Activated CD4-positive, alpha-beta memory T cell treated with anti-CD3 and anti-CD28 coated beads for 36 hours (primary cell): ENCODE results near the gene GJA9. TPM values are rescaled to one million over a fixed set of nuclear protein-coding genes. Genes with fewer than 3 reads are reported as not detected.

Experiments
- CTCF ChIA-PET: fragments of 350-600 bp; sonication (Branson Sonifier 250); formaldehyde crosslinking; loops from one replicate; lab custom pipeline; 2021; ENCODE audit warnings: antibody characterized with exemption, inconsistent platforms; lab: Charles Lee
- POLR2A ChIA-PET: fragments of 350-600 bp; sonication (Branson Sonifier 250); formaldehyde crosslinking; loops from one replicate; lab custom pipeline; 2021; ENCODE audit warnings: antibody characterized with exemption; lab: Charles Lee
- DNase-seq: peaks from one replicate; pipeline ENCODE4 v3.0.0-alpha.2; 2020
- H3K27ac Mint-ChIP-seq: one replicate; pipeline ENCODE4 v1.8.0; 2021; ENCODE audit warnings: mixed read lengths
- H3K27me3 Mint-ChIP-seq: one replicate; pipeline ENCODE4 v1.8.0; 2021; ENCODE audit warnings: mixed read lengths
- H3K36me3 Mint-ChIP-seq: one replicate; pipeline ENCODE4 v1.8.0; 2021; ENCODE audit warnings: mixed read lengths
- H3K4me1 Mint-ChIP-seq: one replicate; pipeline ENCODE4 v1.8.0; 2021; ENCODE audit warnings: low read depth, mixed read lengths
- H3K4me3 Mint-ChIP-seq: one replicate; pipeline ENCODE4 v1.8.0; 2021; ENCODE audit warnings: mild to moderate bottlenecking, mixed read lengths
- H3K9me3 Mint-ChIP-seq: one replicate; pipeline ENCODE4 v1.8.0; 2021; ENCODE audit warnings: mixed read lengths
- intact Hi-C: fragments of 100-400 bp; cut with micrococcal nuclease; formaldehyde crosslinking; loops from one replicate; pipeline ENCODE4 v1.15.1; 2023
- total RNA-seq, 2 experiments: library from RNA; stranded (reverse); gene quantifications; one replicate each; pipeline ENCODE4 v1.2.3, GENCODE V29; 2021

Gene GJA9
- total RNA-seq, 2 experiments from 2014 or later: not detected

GRCh38 chr1:38826886-38827285, 54.5 kb downstream of the GJA9 start:
- Mint-ChIP-seq H3K36me3 (no peaks in the 10 kb centered on the region), H3K27me3 (peaks cover 32% of the 10 kb centered on the region), H3K4me1 (no peaks in the 10 kb centered on the region), H3K4me3 (no peak overlapping the region), H3K27ac (no peak overlapping the region), H3K9me3 (no peaks in the 10 kb centered on the region)
- ChIA-PET CTCF (interaction anchor here (0.9 kb wide), 1 partner anchor 9 kb away, joined by 4 read pairs; no protein-coding TSS in a partner anchor), POLR2A (no interaction called here)
- no peak for DNase-seq
- intact Hi-C loops: no loop called here

DNA sequence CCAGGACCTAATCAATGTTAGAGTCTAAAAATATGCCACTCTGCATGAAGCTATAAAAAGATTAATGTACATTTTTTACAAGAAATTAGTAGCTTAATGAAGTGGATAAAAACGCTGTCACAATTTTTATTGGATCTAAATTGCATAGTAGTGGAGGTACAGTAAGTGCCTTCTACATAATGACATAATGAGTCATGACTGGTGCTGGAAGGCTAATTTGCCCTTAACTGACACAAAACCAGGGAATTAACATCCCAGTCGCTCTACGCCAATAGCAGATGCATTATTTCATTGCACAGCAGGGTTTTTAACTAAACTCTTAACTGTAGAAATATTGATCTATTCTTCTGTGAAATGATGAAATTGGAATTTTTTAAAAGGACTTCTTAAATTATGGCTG, 55.1 kb downstream of the GJA9 start:
- no peak overlapping the region for H3K27ac Mint-ChIP-seq
- intact Hi-C loops: no loop called here
- H3K9me3 Mint-ChIP-seq: no peaks in the 10 kb centered on the region
- CTCF ChIA-PET: no interaction called here
- H3K36me3 Mint-ChIP-seq: no peaks in the 10 kb centered on the region
- POLR2A ChIA-PET: no interaction called here
- no peak for DNase-seq
- no peak overlapping the region for H3K4me3 Mint-ChIP-seq
- peaks cover 33% of the 10 kb centered on the region for H3K27me3 Mint-ChIP-seq
- no peaks in the 10 kb centered on the region for H3K4me1 Mint-ChIP-seq

Other genes with a start within 250 kb of the GJA9 start
- gene RRAGC, start 21.8 kb downstream of the GJA9 start, total RNA-seq: 10 to 100 TPM; 27.6 to 29.7 TPM
- gene MYCBP, start 8.2 kb downstream of the GJA9 start, total RNA-seq: 10 to 100 TPM; 70.6 to 76.5 TPM
- not detected for gene RHBDL2, start 60.2 kb upstream of the GJA9 start, total RNA-seq
- 10 to 100 TPM; 73.2 to 74.3 TPM for gene AKIRIN1, start 109.7 kb upstream of the GJA9 start, total RNA-seq
- 100 to 1,000 TPM; 238 to 240 TPM for gene NDUFS5, start 144.8 kb upstream of the GJA9 start, total RNA-seq